Measurements from ENCODE around the gene TTC3.

DNA sequence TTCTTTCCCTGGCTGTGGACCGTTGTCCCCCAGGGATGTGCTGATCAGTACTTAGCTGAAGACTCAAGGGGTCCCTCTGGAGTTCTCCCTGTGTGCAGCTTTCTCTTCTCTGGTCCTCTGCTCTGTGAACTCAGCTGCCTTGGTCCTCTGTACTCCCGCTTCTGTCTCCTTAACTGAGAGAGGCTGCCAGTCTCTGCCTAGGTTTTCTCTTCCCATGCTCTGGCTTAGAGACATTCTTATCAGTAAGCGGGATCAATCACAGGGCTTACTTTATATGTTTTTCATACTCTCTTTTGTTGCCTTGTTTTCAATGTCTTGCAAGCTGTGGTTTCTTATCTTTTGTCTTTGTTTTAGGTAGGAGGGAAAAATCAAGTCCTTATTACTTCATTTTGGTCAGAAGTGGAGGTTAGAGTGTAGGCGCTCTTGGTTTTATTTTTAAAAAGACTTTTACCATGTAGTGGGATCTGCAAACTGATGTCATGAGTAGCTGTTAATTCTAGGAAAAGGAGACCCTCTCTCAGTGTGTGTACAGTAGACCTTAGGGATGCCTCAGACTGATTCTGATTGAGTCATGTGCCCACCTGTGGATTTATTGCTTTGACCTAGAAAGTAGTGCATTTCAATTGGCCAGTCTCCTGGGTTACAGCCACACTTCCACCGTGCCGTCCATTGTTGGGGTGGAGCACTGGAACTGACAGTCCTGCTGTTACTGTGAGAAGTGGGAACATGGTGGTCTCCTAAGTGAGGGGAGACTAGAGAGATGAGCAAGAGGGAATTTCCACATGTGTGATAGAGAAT is 46.6 kb downstream of the TTC3 start:
- TF ChIP-seq, protein P1, sequence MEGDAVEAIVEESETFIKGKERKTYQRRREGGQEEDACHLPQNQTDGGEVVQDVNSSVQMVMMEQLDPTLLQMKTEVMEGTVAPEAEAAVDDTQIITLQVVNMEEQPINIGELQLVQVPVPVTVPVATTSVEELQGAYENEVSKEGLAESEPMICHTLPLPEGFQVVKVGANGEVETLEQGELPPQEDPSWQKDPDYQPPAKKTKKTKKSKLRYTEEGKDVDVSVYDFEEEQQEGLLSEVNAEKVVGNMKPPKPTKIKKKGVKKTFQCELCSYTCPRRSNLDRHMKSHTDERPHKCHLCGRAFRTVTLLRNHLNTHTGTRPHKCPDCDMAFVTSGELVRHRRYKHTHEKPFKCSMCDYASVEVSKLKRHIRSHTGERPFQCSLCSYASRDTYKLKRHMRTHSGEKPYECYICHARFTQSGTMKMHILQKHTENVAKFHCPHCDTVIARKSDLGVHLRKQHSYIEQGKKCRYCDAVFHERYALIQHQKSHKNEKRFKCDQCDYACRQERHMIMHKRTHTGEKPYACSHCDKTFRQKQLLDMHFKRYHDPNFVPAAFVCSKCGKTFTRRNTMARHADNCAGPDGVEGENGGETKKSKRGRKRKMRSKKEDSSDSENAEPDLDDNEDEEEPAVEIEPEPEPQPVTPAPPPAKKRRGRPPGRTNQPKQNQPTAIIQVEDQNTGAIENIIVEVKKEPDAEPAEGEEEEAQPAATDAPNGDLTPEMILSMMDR (conservative IDR thresholded peaks at IDR 0.05; ENCODE audit: low read length), result no peak
- no peak for TF ChIP-seq EZH2phosphoT487 (IDR thresholded peaks at IDR 0.05; ENCODE audit: borderline replicate concordance, low read depth, low read length)
